ENCODE results near the gene SVOPL. TPM values are rescaled to one million over a fixed set of nuclear protein-coding genes. Genes with fewer than 3 reads are reported as not detected.

The SVOPL gene
- total RNA-seq, 6 donors from 2014 or later: under 0.01 to 0.63 (median 0.59) TPM; not detected in 3

- ATAC-seq (ENCODE audit: low FRiP score in 2 of 2) (no peak), DNase-seq (no peak)
- Histone ChIP-seq H3K4me3 (no peak overlapping the region), H3K9me3 (no peaks in the 10 kb centered on the region), H3K36me3 (peaks cover 3 to 35% (median 19%) of the 10 kb centered on the region in 4 donors), H3K27me3 (no peaks in the 10 kb centered on the region), H3K4me1 (no peaks in the 10 kb centered on the region), H3K27ac (no peak overlapping the region)
- WGBS, 2 donors: 93 to 100% methylated on average over 2 of the region's 2 CpGs
- TF ChIP-seq POLR2AphosphoS5 (IDR thresholded peaks at IDR 0.05): no peak
- TF ChIP-seq CTCF (IDR thresholded peaks at IDR 0.05): no peak
- no peak for TF ChIP-seq EP300 (IDR thresholded peaks at IDR 0.05)
- TF ChIP-seq POLR2A (IDR thresholded peaks at IDR 0.05): no peak
These were observed 112.2 kb downstream of the SVOPL start for GRCh38 chr7:138588986-138589385.

- 92% methylated on average over 4 of the region's 4 CpGs for WGBS, 2 donors
- TF ChIP-seq EP300 (IDR thresholded peaks at IDR 0.05): no peak
- TF ChIP-seq POLR2AphosphoS5 (IDR thresholded peaks at IDR 0.05): no peak
- TF ChIP-seq POLR2A (IDR thresholded peaks at IDR 0.05): no peak
- TF ChIP-seq CTCF (IDR thresholded peaks at IDR 0.05): no peak
These were observed 113.7 kb downstream of the SVOPL start for GRCh38 chr7:138587485-138587884.

GRCh38 chr7:138585283-138585993 is 115.7 kb downstream of the SVOPL start:
- 83 to 84% methylated on average over 5 of the region's 5 CpGs for WGBS, 2 donors
- no peaks in the 10 kb centered on the region for H3K27me3 ChIP-seq
- TF ChIP-seq EP300 (IDR thresholded peaks at IDR 0.05): no peak
- no peak for TF ChIP-seq CTCF (IDR thresholded peaks at IDR 0.05)
- no peak for TF ChIP-seq POLR2A (IDR thresholded peaks at IDR 0.05)
- no peak for TF ChIP-seq POLR2AphosphoS5 (IDR thresholded peaks at IDR 0.05)
- no peak overlapping the region for H3K4me3 ChIP-seq
- ATAC-seq (ENCODE audit: low FRiP score in 2 of 2) (no peak), DNase-seq (no peak)
- H3K36me3 ChIP-seq: peaks cover 13 to 68% (median 27%) of the 10 kb centered on the region in 4 donors
- no peak overlapping the region for H3K27ac ChIP-seq
- no peaks in the 10 kb centered on the region for H3K4me1 ChIP-seq
- no peaks in the 10 kb centered on the region for H3K9me3 ChIP-seq

More at GRCh38 chr7:138587485-138587884, 113.7 kb downstream of the SVOPL start:
- H3K9me3 ChIP-seq: no peaks in the 10 kb centered on the region
- no peak for ATAC-seq (ENCODE audit: low FRiP score in 2 of 2)
- H3K4me3 ChIP-seq: no peak overlapping the region
- no peak overlapping the region for H3K27ac ChIP-seq
- DNase-seq: no peak
- H3K36me3 ChIP-seq: peaks cover 3 to 50% (median 21%) of the 10 kb centered on the region in 4 donors
- H3K27me3 ChIP-seq: no peaks in the 10 kb centered on the region
- no peaks in the 10 kb centered on the region for H3K4me1 ChIP-seq

- peaks cover 20 to 76% (median 32%) of the 10 kb centered on the region in 4 donors for H3K36me3 ChIP-seq
- no peaks in the 10 kb centered on the region for H3K9me3 ChIP-seq
- H3K4me3 ChIP-seq: no peak overlapping the region
- WGBS, 2 donors: 86 to 91% methylated on average over 4 of the region's 4 CpGs
- ATAC-seq (ENCODE audit: low FRiP score in 2 of 2) (no peak), DNase-seq (no peak)
- TF ChIP-seq POLR2AphosphoS5 (IDR thresholded peaks at IDR 0.05) (no peak), POLR2A (IDR thresholded peaks at IDR 0.05) (no peak), CTCF (IDR thresholded peaks at IDR 0.05) (no peak), EP300 (IDR thresholded peaks at IDR 0.05) (no peak)
- H3K27me3 ChIP-seq: no peaks in the 10 kb centered on the region
- no peaks in the 10 kb centered on the region for H3K4me1 ChIP-seq
- H3K27ac ChIP-seq: no peak overlapping the region
These were observed 116.5 kb downstream of the SVOPL start for GRCh38 chr7:138584696-138585095.

- no peak overlapping the region for H3K27ac ChIP-seq
- H3K4me3 ChIP-seq: no peak overlapping the region
- no peak for TF ChIP-seq POLR2A (IDR thresholded peaks at IDR 0.05)
- no peaks in the 10 kb centered on the region for H3K27me3 ChIP-seq
- DNase-seq: no peak
- ATAC-seq (ENCODE audit: low FRiP score in 2 of 2): no peak
- no peaks in the 10 kb centered on the region for H3K4me1 ChIP-seq
- H3K9me3 ChIP-seq: no peaks in the 10 kb centered on the region
- peaks cover 23 to 80% (median 36%) of the 10 kb centered on the region in 4 donors for H3K36me3 ChIP-seq
These were observed 116.9 kb downstream of the SVOPL start for GRCh38 chr7:138584283-138584682.

Measured in upper lobe of left lung (tissue), 6 donors.